ENCODE measurements around the gene BARX1. TPM values are rescaled to one million over a fixed set of nuclear protein-coding genes. Genes with fewer than 3 reads are reported as not detected.

BARX1 gene
- total and polyA plus RNA-seq, 4 donors = 0.17 TPM; not detected in 3

DNA sequence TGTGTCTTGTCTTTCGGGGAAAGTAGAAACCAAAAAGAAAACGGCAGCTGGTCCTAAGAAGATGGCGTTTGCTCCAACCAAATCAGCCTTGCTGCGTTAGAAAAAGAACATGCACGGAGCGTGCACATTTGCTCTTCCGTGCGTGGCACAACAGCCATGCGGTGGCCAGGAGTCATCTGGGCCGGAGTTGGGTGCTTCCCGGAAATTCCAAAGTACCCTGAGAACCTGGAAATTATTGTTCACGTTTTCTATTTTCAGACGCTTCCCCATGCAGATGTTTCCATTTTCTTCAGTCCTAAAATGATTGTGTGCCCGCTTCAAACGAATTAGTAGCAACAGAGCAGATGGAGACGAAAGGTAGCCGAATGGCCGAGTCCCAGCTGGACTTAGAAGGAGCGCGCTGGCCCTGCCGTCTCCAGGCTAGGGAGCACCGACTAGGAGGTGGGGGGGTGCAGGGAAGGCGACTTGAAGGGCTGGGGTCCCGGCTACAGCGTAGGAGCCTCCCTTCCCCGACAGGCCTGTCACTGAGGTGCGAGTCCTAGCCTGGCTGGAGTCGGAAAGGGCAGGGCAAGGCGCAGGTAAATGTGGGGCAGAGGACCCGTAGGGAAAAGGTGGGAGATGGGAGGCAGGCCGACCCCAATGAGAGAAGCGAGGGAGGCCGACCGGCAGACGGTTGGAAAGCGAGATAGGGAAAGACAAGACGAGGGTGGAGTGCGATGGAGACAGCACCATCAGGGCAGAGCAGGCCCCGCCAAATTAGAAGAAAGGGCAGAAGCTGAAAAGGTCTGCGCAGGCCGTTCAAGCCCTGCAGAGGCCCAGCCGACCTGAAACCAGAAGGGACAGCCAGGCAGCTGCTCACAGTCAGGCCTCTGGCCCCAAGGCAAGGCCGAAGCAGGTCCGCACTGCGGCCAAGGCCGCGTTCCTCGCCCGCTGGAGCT lies 1.4 kb downstream of the BARX1 start:
- no peak overlapping the region for H3K27ac ChIP-seq (ENCODE audit: low read depth, low read length)
- peaks cover 63% of the 10 kb centered on the region for H3K4me1 ChIP-seq (ENCODE audit: control insufficient read depth, insufficient read depth, low read length)
- no peak overlapping the region for H3K4me3 ChIP-seq (ENCODE audit: low read depth, low read length)
- peaks cover 94% of the 10 kb centered on the region for H3K27me3 ChIP-seq (ENCODE audit: control insufficient read depth, insufficient read depth, low read length)
- 6% methylated on average over 49 of the region's 49 CpGs for WGBS (ENCODE audit: insufficient coverage)
- peaks cover 1% of the 10 kb centered on the region for H3K9me3 ChIP-seq (ENCODE audit: control insufficient read depth, insufficient read depth, low read length)
- H3K36me3 ChIP-seq (ENCODE audit: control insufficient read depth, insufficient read depth, low read length) = no peaks in the 10 kb centered on the region
- peak in 2 of 6 donors; percentile 42 to 44 for DNase-seq (ENCODE audit: low read depth in 4 of 6, low spot score in 6 of 6)

GRCh38 chr9:93952784-93953495 lies 2.2 kb downstream of the BARX1 start:
- Histone ChIP-seq H3K4me1 (ENCODE audit: control insufficient read depth, insufficient read depth, low read length) (peaks cover 62% of the 10 kb centered on the region), H3K4me3 (ENCODE audit: low read depth, low read length) (no peak overlapping the region), H3K27ac (ENCODE audit: low read depth, low read length) (no peak overlapping the region), H3K9me3 (ENCODE audit: control insufficient read depth, insufficient read depth, low read length) (peaks cover 1% of the 10 kb centered on the region), H3K27me3 (ENCODE audit: control insufficient read depth, insufficient read depth, low read length) (peaks cover 94% of the 10 kb centered on the region), H3K36me3 (ENCODE audit: control insufficient read depth, insufficient read depth, low read length) (no peaks in the 10 kb centered on the region)
- 2% methylated on average over 55 of the region's 55 CpGs for WGBS (ENCODE audit: insufficient coverage)
- peak in 1 of 6 donors; percentile 28 for DNase-seq (ENCODE audit: low read depth in 4 of 6, low spot score in 6 of 6)

GRCh38 chr9:93952119-93952783 lies 2.9 kb downstream of the BARX1 start:
- Histone ChIP-seq H3K9me3 (ENCODE audit: control insufficient read depth, insufficient read depth, low read length) (peaks cover 1% of the 10 kb centered on the region), H3K4me1 (ENCODE audit: control insufficient read depth, insufficient read depth, low read length) (peaks cover 62% of the 10 kb centered on the region), H3K4me3 (ENCODE audit: low read depth, low read length) (no peak overlapping the region), H3K36me3 (ENCODE audit: control insufficient read depth, insufficient read depth, low read length) (no peaks in the 10 kb centered on the region), H3K27me3 (ENCODE audit: control insufficient read depth, insufficient read depth, low read length) (peaks cover 94% of the 10 kb centered on the region), H3K27ac (ENCODE audit: low read depth, low read length) (no peak overlapping the region)
- 2% methylated on average over 34 of the region's 39 CpGs for WGBS (ENCODE audit: insufficient coverage)
- no peak for DNase-seq (ENCODE audit: low read depth in 4 of 6, low spot score in 6 of 6)

GRCh38 chr9:93951655-93952118 lies 3.5 kb downstream of the BARX1 start:
- Histone ChIP-seq H3K36me3 (ENCODE audit: control insufficient read depth, insufficient read depth, low read length) (no peaks in the 10 kb centered on the region), H3K27me3 (ENCODE audit: control insufficient read depth, insufficient read depth, low read length) (peaks cover 94% of the 10 kb centered on the region), H3K4me3 (ENCODE audit: low read depth, low read length) (no peak overlapping the region), H3K9me3 (ENCODE audit: control insufficient read depth, insufficient read depth, low read length) (peaks cover 1% of the 10 kb centered on the region), H3K27ac (ENCODE audit: low read depth, low read length) (no peak overlapping the region), H3K4me1 (ENCODE audit: control insufficient read depth, insufficient read depth, low read length) (peaks cover 62% of the 10 kb centered on the region)
- WGBS (ENCODE audit: insufficient coverage) = under 1% methylated on average over 39 of the region's 39 CpGs
- DNase-seq (ENCODE audit: low read depth in 4 of 6, low spot score in 6 of 6) = no peak

- Histone ChIP-seq H3K27me3 (ENCODE audit: control insufficient read depth, insufficient read depth, low read length) (peaks cover 94% of the 10 kb centered on the region), H3K4me1 (ENCODE audit: control insufficient read depth, insufficient read depth, low read length) (peaks cover 65% of the 10 kb centered on the region), H3K9me3 (ENCODE audit: control insufficient read depth, insufficient read depth, low read length) (peaks cover 1% of the 10 kb centered on the region), H3K27ac (ENCODE audit: low read depth, low read length) (no peak overlapping the region), H3K36me3 (ENCODE audit: control insufficient read depth, insufficient read depth, low read length) (no peaks in the 10 kb centered on the region), H3K4me3 (ENCODE audit: low read depth, low read length) (peak overlapping the region; percentile 14)
- WGBS (ENCODE audit: insufficient coverage) = under 1% methylated on average over 37 of the region's 47 CpGs
- no peak for DNase-seq (ENCODE audit: low read depth in 4 of 6, low spot score in 6 of 6)
Measured at GRCh38 chr9:93950619-93951601, 4.2 kb downstream of the BARX1 start.

DNA sequence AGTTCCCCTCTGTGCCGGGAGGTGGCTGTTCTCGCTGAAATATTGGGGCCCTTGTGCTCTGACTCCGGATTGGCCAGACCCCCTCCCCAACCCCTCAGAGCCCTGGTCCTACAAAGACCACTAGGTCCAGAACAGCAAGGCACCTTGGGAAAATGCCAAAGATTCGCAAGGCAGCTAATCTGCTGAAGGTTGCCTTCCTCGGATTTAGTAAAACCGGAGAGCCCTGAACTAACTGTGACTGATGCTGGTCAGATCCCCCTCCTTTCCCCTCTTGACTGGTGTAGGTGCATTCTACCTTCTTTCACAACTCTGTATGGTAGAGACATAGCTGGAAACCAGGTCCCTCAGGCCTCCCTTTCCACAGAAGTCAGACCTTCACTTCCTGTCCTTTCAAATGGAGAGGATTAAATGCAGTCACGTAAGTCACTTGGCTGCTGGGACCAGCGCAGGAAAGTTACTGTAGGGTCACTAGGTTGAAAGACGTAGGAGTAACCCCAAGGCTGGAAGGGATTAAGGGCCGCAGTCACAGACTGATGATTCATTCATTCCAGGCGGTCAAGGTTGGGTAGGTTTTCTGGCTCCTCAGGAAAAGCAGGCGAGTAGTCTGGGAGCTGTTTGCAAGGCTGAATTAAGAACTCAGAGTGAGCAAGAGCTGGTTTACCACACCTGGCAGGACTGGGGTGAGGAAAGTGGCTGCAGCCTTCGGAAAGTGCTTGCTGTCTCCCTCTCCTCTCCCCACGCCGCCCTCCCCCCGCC lies 5.3 kb downstream of the BARX1 start:
- no peak overlapping the region for H3K27ac ChIP-seq (ENCODE audit: low read depth, low read length)
- H3K9me3 ChIP-seq (ENCODE audit: control insufficient read depth, insufficient read depth, low read length) = peaks cover 1% of the 10 kb centered on the region
- peaks cover 62% of the 10 kb centered on the region for H3K4me1 ChIP-seq (ENCODE audit: control insufficient read depth, insufficient read depth, low read length)
- H3K4me3 ChIP-seq (ENCODE audit: low read depth, low read length) = no peak overlapping the region
- peaks cover 98% of the 10 kb centered on the region for H3K27me3 ChIP-seq (ENCODE audit: control insufficient read depth, insufficient read depth, low read length)
- no peak for DNase-seq (ENCODE audit: low read depth in 4 of 6, low spot score in 6 of 6)
- H3K36me3 ChIP-seq (ENCODE audit: control insufficient read depth, insufficient read depth, low read length) = no peaks in the 10 kb centered on the region
- 8% methylated on average over 12 of the region's 16 CpGs for WGBS (ENCODE audit: insufficient coverage)

- Histone ChIP-seq H3K27me3 (ENCODE audit: control insufficient read depth, insufficient read depth, low read length) (peaks cover 100% of the 10 kb centered on the region), H3K27ac (ENCODE audit: low read depth, low read length) (no peak overlapping the region), H3K4me1 (ENCODE audit: control insufficient read depth, insufficient read depth, low read length) (peaks cover 58% of the 10 kb centered on the region), H3K4me3 (ENCODE audit: low read depth, low read length) (no peak overlapping the region), H3K36me3 (ENCODE audit: control insufficient read depth, insufficient read depth, low read length) (no peaks in the 10 kb centered on the region), H3K9me3 (ENCODE audit: control insufficient read depth, insufficient read depth, low read length) (peaks cover 1% of the 10 kb centered on the region)
- no peak for DNase-seq (ENCODE audit: low read depth in 4 of 6, low spot score in 6 of 6)
- WGBS (ENCODE audit: insufficient coverage) = 2% methylated on average over 32 of the region's 32 CpGs
Measured at GRCh38 chr9:93949073-93949693, 6.0 kb downstream of the BARX1 start.

GRCh38 chr9:93948441-93949072 lies 6.6 kb downstream of the BARX1 start:
- Histone ChIP-seq H3K4me3 (ENCODE audit: low read depth, low read length) (no peak overlapping the region), H3K36me3 (ENCODE audit: control insufficient read depth, insufficient read depth, low read length) (no peaks in the 10 kb centered on the region), H3K9me3 (ENCODE audit: control insufficient read depth, insufficient read depth, low read length) (peaks cover 1% of the 10 kb centered on the region), H3K27ac (ENCODE audit: low read depth, low read length) (no peak overlapping the region), H3K27me3 (ENCODE audit: control insufficient read depth, insufficient read depth, low read length) (peaks cover 100% of the 10 kb centered on the region), H3K4me1 (ENCODE audit: control insufficient read depth, insufficient read depth, low read length) (peaks cover 52% of the 10 kb centered on the region)
- WGBS (ENCODE audit: insufficient coverage) = under 1% methylated on average over 36 of the region's 40 CpGs
- DNase-seq (ENCODE audit: low read depth in 4 of 6, low spot score in 6 of 6) = no peak

Measured in spinal cord (tissue), 10 donors.